Stimulated activated CD4-positive, alpha-beta T cell treated with anti-CD3 and anti-CD28 coated beads, Interleukin-4, amount 100 ng/mL, for 1 hour (primary cell): ENCODE data around the gene DAND5.
"Not testable (repeated sequence)": the region's sequence is repeated elsewhere in the genome, so short reads cannot be mapped to it uniquely, and the experiment has no call there.

Source experiments
- DNase-seq: peaks from one replicate; pipeline ENCODE4 v3.0.0-alpha.2; 2020

The DAND5 gene

DNA sequence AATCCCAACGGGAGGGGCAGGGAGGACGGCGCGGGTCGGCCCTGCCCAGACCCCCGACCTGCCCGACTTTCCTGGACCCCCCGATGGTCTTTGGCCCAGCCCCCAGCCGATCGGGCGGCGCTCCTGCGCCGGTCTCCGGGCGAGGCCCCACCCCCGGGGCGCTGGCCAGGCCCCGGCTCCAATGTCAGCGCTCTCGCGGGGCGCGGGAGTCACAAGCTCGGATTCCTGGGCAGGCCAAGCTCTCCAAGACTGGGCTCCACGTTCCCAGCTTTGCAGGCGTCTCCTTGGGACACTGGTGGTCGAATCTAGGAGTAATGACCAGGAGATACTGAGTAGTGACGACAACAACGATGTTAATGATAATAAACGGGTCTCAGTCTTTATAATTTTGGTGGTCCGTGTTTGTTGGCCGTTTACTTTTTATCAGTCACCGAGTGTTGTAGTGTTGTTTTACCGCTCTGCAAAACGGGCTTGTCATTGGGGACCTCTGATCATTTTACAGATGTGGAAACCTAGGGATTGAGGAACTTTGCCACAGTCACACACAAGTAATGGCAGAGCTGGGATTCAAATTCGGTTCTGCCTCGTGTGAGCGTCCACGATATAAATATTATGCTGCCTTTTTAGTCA is 23.2 kb upstream of the DAND5 start:
- peak; percentile 57 for DNase-seq

DNA sequence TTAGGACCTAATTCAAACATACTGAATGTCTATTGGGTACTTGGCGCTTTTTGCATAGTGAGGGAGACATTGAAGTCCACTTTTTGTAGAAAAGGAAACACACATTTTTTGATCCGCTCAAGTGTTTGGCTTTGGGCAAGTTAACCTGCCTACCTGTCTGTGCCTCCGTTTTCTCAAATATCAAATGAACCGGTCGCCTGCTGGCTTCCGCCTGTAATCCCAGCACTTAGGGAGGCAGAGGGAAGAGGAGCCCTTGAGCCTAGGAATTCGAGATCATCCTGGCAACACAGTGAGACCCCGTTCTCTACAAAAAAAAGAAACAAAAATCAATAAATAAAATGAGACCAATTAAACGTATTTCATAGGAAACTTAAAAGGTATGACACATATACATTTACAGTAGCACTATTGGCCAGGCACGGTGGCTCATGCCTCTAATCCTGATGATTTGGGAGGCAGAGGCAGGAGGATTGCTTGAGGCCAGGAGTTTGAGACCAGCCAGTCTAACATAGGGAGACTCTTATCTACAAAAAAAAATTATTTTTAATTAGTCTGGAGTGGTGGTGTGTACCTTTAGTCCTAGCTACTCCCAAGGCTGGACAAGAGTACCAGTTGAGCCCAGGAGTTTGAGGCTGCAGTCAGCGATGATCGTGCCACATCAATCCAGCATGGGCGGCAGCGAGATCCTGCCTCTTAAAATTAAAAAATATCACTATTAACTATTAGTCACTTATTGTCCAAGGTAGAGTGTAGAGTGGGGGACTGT is 22.5 kb upstream of the DAND5 start:
- no peak for DNase-seq

DNA sequence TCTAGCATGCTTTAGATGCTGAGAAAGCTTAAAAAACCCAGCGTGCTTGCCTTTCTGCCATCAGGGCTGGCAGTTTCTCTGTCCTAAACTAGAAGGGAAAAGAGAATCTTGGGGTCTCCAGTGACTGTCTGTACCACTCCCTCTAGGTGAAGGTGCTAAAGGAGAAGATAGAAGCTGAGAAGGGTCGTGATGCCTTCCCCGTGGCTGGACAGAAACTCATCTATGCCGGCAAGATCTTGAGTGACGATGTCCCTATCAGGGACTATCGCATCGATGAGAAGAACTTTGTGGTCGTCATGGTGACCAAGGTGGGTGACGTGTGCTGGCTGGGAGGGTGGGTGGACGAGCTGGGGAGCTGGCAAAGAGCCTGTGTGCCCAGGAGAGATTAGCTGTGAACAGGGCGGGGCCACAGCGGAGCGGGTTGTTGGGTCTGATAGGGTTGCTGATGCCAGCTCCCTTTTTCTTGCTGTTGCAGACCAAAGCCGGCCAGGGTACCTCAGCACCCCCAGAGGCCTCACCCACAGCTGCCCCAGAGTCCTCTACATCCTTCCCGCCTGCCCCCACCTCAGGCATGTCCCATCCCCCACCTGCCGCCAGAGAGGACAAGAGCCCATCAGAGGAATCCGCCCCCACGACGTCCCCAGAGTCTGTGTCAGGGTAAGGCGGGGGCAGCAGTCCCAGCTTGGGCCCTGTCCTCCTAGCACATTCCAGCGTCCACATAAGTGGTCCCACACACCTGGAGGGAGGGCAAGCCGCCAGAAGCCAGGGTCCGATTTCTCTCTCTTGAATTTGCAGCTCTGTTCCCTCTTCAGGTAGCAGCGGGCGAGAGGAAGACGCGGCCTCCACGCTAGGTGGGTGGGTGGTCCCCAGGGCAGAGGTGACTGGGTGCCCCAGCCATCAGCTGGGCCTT is 21.4 kb upstream of the DAND5 start:
- DNase-seq = no peak

DNA sequence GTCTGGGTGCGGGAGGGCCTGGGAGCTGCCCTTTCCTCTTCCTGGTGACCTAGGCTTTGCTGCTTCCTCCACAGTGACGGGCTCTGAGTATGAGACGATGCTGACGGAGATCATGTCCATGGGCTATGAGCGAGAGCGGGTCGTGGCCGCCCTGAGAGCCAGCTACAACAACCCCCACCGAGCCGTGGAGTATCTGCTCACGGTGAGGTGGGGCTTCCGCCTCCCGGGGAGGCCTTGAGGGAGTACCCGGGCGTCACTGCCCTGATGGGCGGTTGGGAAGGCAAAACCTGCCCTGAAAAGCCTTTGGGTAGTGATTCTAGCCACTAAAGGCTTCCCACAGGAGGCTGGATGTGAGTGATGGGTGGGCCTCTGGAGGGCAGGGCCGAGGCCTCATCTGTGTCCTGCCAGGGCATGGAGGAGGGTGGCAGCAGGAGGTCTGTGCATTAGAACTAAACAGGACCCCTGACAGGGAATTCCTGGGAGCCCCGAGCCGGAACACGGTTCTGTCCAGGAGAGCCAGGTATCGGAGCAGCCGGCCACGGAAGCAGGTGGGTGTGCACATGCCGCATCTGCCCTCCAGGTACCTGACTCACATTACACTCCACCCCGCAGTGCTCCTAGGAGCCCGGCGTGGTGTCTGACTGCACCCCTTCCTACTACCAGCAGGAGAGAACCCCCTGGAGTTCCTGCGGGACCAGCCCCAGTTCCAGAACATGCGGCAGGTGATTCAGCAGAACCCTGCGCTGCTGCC is 20.6 kb upstream of the DAND5 start:
- DNase-seq = no peak

DNA sequence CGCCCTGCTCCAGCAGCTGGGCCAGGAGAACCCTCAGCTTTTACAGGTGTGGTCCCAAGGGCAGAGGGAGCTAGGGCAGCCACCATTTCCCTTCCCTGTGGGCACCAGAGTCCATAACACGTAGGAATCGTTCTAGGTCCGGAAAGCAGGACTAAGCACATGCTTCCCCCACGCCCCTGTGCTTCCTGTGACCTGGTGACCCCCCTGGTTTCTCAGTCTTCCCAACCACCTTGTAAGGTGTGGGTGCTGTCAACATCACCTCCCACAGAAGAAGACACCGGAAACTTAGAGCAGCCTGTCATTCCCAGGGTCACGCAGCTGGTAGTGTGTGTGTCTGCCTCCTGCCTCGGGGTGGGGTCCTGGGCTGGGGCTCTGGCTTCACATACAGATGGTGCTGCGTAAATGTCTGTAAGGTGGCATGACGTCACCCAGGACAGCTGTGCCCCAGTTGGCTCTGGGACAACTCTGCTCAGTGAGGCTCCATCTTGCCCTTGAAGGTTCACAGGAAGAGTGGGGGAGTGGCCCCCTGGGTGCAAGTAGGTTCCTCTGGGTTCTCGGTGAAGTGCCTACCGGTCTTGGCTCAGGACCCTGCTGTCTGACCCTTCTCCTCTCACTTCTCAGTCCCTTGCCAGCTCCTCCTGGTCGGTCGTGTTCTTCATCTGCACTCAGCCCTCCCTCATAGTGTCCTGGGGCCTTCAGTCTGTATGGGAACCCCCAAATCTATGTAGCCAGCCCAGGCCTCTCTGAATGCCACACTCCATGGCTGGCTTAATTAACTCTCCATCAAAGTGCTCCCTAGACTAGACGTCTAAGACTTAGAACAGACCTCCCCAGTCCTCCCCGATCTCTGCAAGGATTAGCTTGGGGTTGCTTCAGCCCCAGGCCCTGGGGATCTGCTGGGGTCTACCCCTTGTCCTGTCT is 19.8 kb upstream of the DAND5 start:
- no peak for DNase-seq

DNA sequence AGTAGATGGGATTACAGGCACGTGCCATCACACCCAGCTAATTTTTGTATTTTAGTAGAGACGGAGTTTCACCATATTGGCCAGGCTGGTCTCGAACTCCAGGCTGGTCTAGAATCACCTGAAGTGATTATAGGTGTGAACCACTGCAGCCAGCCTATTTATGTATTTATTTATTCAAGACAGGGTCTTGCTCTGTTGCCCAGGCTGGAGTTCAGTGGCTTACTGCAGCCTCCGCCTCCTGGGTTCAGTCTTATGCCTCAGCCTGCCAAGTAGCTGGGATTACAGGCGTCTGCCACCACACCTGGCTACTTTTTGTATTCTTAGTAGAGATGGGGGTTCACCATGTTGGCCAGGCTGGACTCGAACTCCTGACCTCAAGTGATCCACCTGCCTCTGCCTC is 17.3 kb upstream of the DAND5 start:
- DNase-seq = not testable (repeated sequence)

DNA sequence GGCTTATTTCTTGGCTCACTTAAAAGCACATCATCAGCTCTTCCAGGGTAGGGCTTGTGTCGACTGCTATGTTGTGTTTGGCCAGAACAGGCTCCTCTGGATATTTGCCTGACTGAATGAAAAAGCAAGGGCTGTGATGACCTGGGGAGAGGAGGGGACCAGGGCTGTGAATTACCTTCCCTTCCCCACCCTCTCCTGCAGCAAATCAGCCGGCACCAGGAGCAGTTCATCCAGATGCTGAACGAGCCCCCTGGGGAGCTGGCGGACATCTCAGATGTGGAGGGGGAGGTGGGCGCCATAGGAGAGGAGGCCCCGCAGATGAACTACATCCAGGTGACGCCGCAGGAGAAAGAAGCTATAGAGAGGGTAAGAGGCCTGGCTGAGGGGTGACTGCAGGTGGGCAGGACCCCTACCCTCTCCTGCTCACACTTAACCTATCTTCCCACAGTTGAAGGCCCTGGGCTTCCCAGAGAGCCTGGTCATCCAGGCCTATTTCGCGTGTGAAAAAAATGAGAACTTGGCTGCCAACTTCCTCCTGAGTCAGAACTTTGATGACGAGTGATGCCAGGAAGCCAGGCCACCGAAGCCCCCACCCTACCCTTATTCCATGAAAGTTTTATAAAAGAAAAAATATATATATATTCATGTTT is 16.8 kb upstream of the DAND5 start:
- DNase-seq = no peak

DNA sequence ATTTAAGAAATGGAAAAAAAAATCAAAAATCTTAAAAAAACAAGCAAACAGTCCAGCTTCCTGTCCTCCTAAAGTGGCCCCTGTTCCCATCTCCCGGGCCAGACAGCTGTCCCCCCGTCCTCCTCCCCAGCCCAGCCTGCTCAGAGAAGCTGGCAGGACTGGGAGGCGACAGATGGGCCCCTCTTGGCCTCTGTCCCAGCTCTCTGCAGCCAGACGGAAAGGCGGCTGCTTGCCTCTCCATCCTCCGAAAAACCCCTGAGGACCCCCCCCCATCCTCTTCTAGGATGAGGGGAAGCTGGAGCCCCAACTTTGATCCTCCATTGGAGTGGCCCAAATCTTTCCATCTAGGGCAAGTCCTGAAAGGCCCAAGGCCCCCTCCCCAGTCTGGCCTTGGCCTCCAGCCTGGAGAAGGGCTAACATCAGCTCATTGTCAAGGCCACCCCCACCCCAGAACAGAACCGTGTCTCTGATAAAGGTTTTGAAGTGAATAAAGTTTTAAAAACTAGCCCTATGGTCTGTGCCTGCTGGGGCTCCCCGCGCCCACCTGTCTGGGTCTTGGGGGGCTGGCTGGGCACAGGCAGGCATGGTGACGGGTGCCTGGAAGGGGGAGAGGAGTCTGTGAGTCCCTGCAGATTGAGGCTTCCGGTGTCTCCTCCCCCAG is 16.1 kb upstream of the DAND5 start:
- no peak for DNase-seq

GRCh38 chr19:12953799-12954611 is 15.4 kb upstream of the DAND5 start:
- DNase-seq = no peak

- no peak for DNase-seq
Observed at GRCh38 chr19:12954612-12954962, 14.8 kb upstream of the DAND5 start.

- DNase-seq = not testable (repeated sequence)
Observed at GRCh38 chr19:12955575-12955974, 13.8 kb upstream of the DAND5 start.

DNA sequence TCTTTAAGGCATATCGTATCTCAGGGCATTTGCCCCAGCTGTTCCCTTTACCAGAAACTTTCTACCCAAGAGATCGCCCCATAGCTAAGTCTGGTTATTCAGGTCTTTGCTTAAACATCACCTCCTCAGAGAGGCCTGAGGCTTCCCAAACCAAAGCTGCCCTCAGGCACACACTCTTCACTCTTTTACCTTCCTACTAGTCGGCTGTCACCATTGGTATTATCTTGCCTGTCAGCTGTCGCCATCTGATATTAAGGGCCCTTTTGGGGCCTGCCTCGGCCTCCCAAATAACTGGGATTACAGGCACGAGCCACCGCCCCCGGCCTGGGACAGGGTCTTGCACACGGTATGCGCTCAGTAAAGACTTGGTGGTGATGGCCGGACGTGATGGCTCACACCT is 13.4 kb upstream of the DAND5 start:
- DNase-seq = no peak

DNA sequence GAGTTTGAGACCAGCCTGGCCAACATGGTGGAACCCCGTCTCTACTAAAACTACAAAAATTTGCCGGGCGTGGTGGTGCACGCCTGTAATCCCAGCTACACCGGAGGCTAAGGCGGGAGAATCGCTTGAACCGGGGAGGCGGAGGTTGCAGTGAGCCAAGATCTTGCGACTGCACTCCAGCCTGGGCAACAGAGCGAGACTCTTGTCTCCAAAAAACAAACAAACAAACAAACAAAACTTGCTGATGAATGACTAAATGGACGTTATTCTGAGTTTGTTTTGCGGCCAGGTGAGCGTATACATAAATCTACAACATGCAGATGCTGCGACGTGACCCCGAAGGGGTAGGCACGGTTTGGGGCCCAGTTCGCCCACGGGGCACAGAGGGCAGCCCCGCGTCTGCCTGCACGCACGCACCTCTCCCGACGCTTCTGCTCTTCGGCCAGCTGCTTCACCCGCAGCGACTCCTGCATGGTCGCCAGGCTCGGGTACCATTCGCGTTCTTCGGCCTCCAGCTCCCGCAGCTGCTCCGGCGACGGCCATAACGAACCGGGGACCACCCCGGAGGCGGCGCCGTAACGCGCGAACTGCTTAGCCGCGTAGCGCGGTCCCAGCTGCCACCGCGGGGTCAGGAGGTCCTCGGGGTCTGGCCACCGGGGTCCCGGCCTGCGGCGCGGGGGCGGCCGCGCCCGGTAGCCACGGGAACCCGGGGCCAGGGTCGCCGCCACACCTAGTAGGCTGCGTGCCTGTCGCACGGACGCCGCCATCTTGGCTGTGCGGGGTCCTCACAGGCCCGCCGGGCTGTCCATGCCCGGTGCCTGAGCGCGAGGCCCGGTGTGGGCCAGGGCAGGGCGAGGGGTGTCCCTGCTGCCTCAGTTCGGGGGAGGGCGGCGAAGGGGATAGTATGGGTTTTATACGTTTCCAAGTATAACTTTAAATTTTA is 12.7 kb upstream of the DAND5 start, which contains the start of gene GADD45GIP1:
Gene GADD45GIP1, minus strand, starts transcription at position 778 of the 943 bp plus-strand sequence. Its CDS starts 11 bp downstream, at position 767.
- DNase-seq = peak; percentile 85

DNA sequence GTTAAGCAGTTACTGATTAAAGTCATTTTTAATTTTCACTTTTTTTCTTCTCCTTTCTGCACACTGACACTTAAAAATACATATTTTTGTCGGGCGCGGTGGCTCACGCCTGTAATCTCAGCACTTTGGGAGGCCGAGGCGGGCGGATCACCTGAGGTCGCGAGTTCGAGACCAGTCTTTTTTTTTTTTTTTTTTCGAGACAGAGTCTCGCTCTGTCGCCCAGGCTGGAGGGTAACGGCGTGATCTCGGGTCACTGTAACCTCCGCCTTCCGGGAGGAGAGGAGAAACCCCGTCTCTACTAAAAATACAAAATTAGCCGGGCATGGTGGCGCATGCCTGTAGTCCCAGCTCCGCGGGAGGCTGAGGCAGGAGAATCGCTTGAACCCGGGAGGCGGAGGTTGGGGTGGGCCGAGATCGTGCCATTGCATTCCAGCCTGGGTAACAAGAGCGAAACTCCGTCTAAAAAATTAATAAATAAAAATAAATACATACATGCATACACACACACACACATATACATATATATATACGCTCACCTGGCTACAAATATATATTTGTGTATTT is 11.9 kb upstream of the DAND5 start:
- not testable (repeated sequence) for DNase-seq

GRCh38 chr19:12959481-12959880 is 9.9 kb upstream of the DAND5 start:
- DNase-seq = no peak

GRCh38 chr19:12965017-12965811 is 4.2 kb upstream of the DAND5 start:
- DNase-seq = peak; percentile 83

DNA sequence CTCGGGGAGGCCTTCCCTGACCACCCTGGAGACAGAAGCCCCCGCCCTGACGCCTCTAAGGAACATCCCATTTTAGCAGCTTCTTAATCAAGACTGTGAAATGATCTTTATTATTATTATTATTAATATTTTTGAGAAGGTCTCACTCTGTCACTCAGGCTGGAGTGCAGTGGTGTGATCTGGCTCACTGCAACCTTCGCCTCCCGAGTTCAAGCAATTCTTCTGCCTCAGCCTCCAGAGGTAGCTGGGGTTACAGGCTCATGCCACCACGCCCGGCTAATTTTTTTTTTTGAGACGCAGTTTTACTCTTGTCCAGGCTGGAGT is 3.6 kb upstream of the DAND5 start:
- no peak for DNase-seq
